Tracheal epithelial cell (primary cell): ENCODE data around the gene METAP1D. TPM values are rescaled to one million over a fixed set of nuclear protein-coding genes. Genes with fewer than 3 reads are reported as not detected.

Experiments used
- total RNA-seq: library from RNA; depleted of rRNA; stranded (reverse); fragments of >200 nt; gene quantifications from 2 replicates; pipeline ENCODE4 v1.2.1, GENCODE V29; 2014

The METAP1D gene
- total RNA-seq, result 2.9 and 11.9 TPM in 2 replicates

DNA sequence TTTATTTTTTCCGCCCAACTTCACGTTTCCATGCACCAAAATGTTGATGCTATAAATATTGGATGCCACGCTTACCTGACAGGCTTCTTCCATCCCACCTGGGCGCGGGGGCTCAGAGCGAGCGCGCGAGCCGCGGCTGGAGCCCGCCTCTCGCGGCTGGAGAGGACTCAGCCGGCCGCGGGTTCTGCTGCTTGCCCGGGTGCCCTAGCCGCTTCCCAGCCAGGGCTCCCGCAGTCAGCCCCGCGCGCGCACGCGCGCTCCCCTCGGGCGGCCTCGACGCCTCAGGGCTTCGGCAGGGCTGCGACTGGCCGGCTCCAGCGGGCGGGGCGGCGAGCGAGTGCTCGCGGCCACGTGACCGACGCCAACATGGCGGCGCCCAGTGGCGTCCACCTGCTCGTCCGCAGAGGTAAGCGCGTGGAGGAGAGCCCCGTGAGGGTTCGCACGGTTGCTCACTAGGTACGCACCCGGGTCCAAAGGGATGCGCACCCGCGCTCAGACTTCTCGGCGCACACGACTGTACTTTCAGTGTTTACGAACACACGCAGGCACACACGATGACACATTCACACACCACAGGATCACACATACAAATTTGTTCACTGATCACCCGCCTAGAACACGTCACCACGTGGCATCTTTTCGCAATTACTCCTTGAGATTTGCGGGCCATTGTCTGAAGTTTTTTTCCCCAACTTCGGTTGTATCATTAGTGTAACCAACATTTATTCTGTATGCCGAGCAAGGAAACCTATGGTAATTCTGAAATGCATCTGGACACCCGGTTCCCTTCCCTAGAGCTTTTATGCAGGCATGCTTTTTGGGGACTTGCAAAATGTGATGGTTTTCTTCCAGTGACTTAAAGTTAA is at the start of gene METAP1D:
Gene METAP1D (plus strand): TSS at position 350 of the 866 bp plus-strand sequence. CDS start 17 bp downstream, at position 367.

DNA sequence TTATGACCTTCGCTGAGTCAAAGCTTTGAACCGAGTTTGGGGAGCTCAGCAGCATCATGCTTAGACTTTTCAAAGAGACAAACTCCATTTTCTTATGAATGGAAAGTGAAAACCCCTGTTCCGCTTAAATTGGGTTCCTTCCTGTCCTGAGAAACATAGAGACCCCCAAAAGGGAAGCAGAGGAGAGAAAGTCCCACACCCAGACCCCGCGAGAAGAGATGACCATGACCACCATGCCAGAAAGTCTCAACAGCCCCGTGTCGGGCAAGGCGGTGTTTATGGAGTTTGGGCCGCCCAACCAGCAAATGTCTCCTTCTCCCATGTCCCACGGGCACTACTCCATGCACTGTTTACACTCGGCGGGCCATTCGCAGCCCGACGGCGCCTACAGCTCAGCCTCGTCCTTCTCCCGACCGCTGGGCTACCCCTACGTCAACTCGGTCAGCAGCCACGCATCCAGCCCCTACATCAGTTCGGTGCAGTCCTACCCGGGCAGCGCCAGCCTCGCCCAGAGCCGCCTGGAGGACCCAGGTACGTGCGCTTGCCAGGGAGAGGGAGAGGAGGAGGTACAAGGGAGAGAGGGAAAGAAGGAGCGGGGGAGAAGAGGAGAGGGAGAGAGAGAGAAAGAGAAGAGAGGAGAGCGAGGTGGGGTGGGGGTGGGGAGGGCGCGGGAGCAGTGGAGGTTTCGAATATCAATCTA is 85.9 kb downstream of the METAP1D start, which contains the start of gene DLX1:
Gene DLX1 (plus strand): TSS at position 48 of the 700 bp plus-strand sequence. CDS start 171 bp downstream, at position 219.

DNA sequence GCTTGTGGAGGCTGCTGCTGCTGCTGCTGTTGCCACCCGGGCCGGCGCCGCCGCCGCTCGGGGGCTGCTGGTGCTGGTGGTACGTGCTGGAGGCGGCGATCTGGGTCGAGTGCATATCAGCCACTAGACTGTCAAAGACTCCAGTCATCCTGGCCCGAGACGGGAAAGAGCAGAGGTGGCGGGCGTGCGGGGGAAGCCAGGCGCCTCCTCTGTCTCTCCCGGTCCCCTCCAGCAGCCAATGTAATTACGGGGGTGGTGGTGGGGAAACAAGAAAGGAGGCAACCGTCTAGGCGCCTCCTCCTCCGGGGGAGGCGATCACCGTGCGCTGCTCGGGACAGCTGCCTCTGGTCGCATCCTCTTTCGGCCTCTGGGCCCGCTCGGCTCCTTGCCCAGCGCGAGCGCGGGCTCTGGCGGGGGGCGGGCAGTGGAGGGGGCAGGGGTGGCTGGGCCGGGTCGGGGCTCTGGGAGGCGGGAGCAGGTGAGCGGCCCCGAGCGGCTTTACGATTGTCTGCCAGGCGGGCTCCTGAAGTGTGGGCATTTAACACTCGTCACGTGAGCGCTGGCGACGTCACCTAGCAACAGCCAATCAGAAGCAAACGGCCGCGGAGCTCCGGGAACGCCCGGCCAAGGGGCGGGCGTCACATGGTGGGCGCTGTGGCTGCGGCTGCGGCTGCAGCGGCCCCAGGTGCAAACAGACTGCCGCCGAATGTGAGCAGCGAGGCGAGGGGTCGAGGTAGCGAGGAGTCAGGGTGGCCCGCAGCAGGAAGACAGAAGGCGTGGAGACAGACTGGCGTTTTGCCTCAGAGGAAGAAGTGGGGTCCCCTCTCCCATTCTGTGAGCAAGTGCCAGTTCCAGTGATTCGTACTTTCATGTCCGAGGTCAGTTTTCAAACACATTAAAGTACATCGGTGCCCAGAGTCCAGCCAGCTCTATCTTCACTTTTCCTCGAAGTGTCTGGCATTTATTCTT is 102.9 kb downstream of the METAP1D start, which contains the start of gene DLX2:
Gene DLX2 (minus strand): TSS at position 510 of the 969 bp plus-strand sequence. CDS start 362 bp downstream, at position 148.

Other genes with a start within 250 kb of the METAP1D start
- 11.1 and 14.1 TPM in 2 replicates for gene SLC25A12, start 105.7 kb upstream of the METAP1D start, total RNA-seq
- 23.1 and 25.8 TPM in 2 replicates for gene HAT1, start 77.5 kb upstream of the METAP1D start, total RNA-seq
- gene DLX1, start 85.6 kb downstream of the METAP1D start, total RNA-seq, result not detected in 2 replicates
- under 0.01 TPM in 1 of 2 replicates, not detected in the other for gene DLX2, start 102.9 kb downstream of the METAP1D start, total RNA-seq